HEK293T (cell line): ENCODE results near the gene COQ4.

ENCODE experiments used
- FOXA1 ChIP-seq: fragments of 450-650 bp; IDR thresholded peaks from 2 replicates; pipeline ENCODE4 v1.6.1; 2016; ENCODE audit warnings: mild to moderate bottlenecking
- LEF1 ChIP-seq: fragments of 450-650 bp; IDR thresholded peaks from 2 replicates; pipeline ENCODE4 v1.6.1; 2017; ENCODE audit warnings: mild to moderate bottlenecking, borderline replicate concordance

DNA sequence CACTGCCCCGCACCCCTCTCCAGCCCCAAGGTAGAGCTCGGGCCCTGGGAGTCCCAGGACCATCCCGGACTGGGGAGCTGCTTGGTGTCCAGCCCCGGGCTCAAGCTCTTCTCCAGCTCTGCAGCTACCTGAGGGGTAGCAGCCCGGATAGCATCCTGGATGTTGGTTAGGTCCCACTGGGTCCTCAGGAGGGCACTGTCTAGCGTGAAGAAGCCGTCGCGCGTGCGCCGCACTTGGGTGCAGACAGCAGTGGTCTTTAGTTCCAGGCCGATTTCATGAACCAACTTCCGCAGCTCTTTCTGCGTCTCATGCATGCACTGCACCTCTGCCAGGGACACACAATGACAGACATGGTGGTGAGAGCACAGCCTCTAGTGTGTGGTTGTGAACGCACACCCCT lies 13.1 kb upstream of the COQ4 start:
- TF ChIP-seq FOXA1, result no peak
- TF ChIP-seq LEF1, result no peak
